ENCODE measurements around the gene ERF. TPM values are rescaled to one million over a fixed set of nuclear protein-coding genes. Genes with fewer than 3 reads are reported as not detected.
"Not testable (repeated sequence)": the region's sequence is repeated elsewhere in the genome, so short reads cannot be mapped to it uniquely, and the experiment has no call there.

The ERF gene
- total RNA-seq, 1 donor from 2014 or later = 90.7 TPM

DNA sequence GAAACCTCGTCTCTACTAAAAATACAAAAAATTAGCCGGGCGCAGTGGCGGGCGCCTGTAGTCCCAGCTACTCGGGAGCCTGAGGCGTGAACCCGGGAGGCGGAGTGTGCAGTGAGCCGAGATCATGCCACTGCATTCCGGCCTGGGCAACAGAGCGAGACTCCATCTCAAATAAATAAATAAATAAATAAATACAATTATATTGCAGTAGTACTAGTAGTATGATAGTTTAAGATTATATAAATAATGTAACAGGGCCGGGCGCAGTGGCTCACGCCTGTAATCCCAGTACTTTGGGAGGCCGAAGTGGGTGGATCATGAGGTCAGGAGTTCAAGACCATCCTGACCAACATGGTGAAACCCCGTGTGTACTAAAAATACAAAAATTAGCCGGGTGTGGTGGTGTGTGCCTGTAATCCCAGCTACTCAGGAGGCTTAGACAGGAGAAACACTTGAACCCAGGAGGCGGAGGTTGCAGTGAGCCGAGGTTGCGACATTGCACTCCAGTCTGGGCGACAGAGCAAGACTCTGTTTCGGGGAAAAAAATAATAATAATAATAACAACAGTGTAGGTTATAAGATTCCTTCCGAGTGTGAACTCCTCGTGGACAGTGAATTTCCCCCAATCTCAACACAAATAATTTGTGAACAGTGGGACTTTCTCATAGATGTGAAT lies 12.1 kb upstream of the ERF start:
- ATAC-seq; intact Hi-C loops (cut with DNase I); DNase-seq (ENCODE audit: low spot score): not testable (repeated sequence)

DNA sequence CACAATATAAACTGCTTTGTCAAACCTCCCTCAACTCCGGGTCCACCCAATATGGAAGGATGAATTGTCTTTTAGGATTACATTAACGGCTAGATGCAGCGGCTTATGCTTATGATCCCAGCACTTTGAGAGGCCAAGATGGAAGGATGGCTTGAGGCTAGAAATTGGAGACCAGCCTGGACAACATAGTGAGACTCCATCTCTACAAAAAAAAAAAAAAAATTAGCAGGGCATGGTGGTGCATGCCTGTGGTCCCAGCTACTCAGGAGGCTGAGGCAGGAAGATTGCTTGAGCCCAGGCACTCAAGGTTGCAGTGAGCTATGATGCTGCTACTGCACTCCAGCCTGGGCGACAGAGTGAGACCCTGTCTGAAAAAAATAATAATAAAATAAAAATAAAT lies 11.2 kb upstream of the ERF start:
- intact Hi-C loops (cut with DNase I); ATAC-seq; DNase-seq (ENCODE audit: low spot score): not testable (repeated sequence)

DNA sequence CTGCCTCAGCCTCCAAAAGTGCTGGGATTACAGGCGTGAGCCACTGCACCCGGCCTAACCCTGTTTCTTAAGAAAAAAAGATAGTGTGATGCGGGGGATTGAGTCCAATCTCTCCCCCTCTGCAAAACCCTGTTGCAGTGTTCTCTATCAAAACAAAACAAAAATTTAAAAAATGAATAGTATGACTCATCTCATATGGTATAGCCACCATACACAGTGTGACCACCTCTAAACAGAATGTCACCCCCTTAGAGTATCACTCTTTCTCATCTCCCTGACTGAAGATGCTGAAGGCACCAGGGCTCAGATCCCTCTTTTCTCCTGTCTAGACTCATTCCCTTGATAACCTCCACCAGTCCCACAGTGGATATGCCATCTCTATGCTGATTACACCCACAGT lies 6.8 kb upstream of the ERF start:
- intact Hi-C loops (cut with DNase I) = no loop called here
- ATAC-seq (no peak), DNase-seq (ENCODE audit: low spot score) (no peak)

DNA sequence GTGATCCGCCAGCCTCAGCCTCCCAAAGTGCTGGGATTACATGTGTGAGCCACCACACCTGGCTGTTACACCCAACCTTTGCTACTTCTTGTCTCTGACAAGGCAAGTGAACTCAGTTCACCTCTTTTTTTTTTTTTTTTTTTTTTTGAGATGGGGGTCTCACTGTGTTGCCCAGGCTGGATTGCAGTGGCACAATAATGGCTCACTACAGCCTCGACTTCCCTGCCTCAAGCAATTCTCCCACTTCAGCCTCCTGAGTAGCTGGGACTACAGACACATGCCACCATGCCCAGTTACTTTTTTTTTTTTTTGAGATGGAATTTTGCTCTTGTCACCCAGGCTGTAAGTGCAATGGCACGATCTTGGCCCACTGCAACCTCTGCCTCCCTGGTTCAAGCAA lies 2.9 kb upstream of the ERF start:
- intact Hi-C loops (cut with DNase I); DNase-seq (ENCODE audit: low spot score); ATAC-seq: not testable (repeated sequence)

DNA sequence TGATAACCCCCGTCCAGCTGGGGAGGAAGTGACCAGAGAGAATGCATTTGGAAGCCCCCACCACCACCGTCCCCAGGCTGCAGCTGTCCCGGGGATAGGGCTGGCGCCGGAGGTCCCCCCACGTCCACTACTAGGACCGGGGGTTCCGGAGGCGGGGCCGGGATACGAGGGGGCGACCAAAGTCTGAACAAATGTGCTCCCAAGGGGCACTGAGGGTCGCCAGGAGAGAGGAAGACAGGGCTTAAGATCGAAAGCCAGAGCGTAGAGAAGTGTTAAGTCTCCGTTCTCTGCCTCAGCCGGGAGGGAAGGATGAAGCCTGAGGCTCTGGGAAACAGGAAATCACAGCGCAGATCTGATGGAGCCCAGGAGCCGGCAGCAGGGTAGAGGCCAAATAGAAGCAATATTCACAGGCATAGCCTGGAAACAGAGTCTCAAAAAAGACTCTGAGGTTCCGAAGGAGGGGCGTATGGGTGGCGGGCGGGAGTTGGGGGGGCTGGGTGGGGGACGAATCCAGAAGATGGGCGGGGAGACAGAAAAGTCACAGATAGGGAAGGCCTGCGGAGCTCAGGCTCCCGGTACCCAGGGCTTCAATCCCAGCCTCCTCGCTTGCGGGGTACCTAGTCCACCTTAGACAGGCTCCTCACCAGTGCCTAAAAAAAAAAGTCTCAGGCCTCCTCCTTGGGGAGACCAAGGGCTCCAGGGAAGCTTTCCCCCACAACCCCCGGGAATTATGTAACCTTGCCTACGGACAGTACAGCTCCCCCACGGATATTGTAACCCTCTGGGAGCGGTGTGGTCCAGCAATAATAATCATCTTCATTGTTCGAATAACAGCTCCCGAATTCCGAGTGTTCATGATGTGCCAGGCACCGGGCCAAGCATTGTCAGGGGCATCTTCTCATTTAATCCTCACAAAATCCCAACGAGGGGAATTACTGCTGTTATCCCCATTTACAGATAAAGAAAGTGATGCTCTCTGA lies 1.1 kb upstream of the ERF start:
- intact Hi-C loops (cut with DNase I) = no loop called here
- DNase-seq (ENCODE audit: low spot score) (peak; percentile 82), ATAC-seq (peak; percentile 24)

DNA sequence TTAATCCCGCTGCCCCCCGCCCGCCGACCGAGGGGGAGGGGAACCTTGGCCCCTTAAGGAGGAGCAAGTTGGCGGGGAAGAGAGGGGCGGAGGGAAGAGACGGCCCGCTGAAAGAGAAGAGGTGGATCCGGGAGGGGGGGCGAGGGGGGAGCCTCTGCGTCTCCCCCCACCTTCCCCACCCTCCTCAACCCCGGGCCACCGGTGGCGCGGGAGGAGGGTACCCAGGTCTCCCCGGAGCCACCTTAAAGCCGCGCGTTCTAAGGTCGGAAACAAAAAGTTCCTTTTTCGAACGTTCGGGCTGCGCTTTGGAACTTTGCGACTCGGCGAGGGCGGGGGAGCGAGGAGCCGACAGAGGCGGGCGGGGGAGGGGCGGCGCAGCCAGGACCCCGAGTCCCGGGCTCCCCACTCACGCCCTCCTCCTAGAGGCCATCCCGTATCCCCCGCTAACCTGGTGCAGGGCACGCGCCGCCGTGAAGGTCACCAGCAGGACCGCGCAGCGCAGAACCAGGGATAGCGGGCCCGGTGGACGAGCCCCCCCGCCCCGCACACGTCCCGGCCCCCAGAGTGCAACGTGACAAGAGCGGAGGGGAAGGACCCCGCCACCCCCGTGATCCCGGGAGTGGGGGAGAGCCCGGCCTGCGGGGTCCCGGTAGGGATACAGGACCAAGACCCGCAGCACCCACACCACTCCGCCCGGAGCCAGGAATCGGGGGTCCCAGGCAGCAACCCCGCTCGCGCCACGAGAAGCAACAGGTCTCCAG lies 659 bp downstream of the ERF start:
- DNase-seq (ENCODE audit: low spot score) (peak; percentile 88), ATAC-seq (peak; percentile 34)
- intact Hi-C loops (cut with DNase I) = no loop called here

DNA sequence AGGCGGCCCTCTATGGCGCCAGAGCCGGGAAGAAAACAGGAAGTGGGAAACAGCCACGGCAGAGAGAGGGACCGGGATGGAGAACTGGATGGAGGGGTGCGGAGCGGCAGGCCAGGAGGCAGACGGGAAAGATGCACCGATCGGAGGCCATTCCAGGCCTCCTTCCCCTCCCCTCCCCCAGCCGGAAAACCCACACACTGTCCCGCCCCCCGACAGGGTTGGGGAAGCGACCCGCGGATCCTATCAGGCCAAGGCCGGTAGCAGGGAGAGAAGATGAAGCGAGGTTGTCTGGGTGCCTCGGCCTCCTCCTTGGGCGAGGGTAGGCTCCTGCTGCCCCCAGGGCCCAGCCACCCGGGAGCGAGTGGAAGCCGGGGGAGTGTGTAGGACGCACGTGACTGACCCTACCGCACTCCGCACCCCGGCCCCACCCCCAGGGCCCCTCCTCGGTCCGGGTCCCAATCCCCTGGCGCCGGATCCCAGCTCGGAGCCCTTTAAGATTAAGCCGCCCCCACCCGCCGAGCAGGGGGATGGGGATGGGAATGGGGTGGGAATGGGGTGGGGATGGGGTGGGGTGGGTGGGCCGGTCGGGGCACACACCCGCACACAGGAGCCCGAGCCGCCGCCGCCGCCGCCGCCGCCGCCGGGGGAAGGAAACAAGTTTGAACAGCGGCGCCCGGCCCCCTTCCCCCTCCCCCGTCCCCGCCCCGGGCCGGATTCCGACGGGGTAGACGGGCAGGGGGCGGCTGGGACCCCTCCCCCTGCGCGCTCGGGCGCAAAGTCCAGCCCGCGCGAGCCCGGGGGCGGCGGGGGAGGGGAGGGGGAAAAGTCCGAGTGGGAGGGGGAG lies 1.5 kb downstream of the ERF start:
- DNase-seq (ENCODE audit: low spot score) (peak; percentile 86), ATAC-seq (peak; percentile 21)
- intact Hi-C loops (cut with DNase I) = no loop called here

DNA sequence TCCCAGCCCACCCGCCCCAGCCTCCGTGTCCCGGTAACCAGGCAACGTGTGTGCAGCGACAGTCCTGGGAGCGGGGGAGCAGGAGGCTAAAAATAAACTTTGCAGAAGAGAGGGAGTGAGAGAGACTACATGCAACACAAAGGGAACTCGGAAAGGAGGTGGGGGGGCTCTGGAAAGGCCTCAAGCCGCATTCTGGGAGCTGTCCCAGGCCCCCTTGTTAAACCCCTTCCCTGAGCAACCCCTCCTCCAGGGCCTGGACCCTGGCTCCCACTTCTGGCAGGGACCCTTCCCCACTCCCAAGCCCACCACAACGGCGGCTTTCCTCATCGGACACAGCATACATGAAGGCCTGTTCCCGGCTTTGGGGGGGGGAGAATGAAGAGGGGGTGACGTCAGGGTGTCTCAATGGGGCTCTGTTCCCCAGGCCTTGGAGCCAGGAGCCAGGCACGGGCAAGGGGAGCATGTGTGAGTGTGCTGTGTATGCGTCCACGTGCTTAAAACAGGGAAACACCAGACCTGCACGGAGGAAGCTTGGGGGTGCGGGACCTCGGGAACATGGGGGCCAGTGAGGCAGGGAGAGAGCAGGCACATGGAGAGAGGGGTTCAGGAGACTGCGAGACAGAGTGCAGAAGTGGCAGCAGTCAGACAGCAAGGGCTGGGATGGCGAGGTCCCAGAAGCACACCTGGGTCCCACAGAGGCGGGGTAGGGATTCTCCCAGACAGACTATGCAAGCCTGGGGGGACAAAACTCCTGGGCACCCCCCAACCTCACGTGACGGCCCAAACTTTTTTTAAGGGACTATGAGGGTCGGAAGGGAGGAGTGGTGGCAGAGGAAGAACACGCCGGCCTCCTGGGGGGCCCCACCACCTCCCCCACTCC lies 2.3 kb downstream of the ERF start:
- intact Hi-C loops (cut with DNase I) = no loop called here
- ATAC-seq (peak; percentile 27), DNase-seq (ENCODE audit: low spot score) (peak; percentile 81)

DNA sequence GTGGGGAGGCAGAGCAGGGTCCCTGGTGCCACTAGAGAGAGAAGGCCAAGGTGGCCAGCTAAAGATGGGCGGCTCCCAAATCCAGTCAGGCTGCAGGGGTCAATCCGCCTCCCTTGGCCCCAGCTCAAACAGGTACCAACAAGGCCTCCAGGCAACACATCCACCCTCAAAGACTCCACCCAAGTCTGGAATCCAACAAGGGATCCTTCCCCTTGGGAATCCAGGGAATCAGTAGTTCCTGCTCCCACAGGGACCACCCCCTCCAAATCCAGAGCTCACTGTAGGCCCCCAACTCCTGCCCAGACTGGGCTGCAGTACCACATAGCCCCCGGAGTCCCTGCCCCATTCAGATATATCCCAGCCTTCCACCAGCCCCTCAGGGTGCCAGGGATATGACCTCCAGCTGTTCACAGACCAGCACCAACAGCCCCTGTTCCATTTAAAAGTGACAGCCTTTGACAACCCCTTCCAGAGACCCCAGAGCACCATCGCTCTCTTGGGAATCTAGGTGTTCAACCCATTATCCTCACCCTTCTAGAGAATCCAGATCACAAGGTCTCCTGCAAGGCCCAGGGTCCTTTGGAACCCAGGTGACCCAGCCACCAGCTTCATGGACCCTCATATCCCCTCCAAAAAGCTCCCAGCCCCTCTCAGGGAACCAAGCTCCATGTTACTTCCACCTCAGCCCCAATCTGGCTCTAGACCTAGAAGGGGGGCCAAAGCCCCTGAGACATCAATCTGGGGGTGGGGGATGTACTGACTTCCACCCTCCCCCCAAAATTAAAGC lies 3.2 kb downstream of the ERF start:
- intact Hi-C loops (cut with DNase I) = no loop called here
- DNase-seq (ENCODE audit: low spot score) (no peak), ATAC-seq (no peak)

DNA sequence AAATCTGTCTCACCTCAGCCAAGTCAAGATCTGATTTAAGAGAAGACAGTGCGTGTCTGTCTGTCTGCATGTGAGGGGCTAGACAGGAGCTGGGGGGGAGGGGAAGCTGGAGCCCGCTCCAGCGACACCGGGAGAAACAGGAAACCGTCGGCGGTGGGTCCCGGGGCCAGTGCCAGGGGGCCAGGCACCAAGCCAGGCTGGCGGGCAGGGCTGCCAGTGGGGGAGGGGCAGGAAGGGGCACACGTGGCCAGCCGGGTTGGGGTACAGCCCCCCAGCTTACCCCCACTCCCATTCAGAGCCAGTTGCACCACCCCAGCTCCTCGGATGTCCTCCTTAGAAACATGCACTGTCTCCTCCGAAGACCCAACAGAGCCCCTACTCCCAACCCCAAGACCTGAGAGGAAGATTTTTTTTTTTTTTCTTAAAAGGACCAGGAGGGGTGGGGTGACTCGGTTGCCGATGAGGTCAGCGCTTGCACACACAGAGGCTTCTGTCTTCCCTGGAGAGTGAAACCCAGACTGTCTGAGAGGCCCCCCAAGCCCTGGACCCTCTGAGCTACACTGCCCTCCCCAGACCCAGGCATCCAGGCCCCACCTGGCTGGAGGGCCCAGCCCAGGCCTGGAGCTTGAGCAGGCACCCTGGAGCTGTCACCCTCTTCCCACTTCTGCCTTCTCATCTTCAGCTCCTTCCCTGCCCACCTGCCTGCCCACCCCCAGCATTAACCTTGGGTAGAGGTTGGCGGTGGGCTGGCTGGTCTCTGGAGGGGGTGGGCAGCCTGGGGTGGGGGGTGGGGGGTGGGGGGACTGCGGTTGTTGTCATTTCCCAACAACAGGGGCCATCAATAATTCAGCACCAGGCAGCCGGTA lies 4.0 kb downstream of the ERF start:
- intact Hi-C loops (cut with DNase I) = no loop called here
- DNase-seq (ENCODE audit: low spot score) = peak; percentile 77
- no peak for ATAC-seq

DNA sequence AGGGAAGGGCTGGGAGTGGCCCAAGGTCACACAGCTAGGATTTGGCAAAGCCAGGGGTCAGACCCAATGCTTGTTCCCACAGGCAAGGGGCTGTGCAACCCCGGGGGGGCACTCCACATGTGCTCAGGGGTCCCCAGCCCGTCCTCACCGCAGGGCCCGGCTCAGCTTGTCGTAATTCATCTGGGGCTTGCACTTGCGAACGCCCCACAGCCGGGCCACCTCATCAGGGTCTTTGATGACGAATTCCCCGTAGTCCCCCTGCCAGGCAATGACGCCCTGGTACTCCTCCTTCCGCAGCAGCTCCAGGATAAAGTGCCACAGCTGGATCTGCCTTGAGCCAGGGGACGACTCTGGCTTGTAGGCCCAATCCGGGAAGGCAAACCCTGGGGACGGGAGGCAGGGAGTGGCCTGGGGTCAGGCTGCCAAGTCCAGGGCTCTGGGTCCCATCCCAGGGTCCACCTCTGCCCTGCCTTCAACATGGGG lies 4.7 kb downstream of the ERF start:
- DNase-seq (ENCODE audit: low spot score) = no peak
- ATAC-seq = no peak
- intact Hi-C loops (cut with DNase I) = no loop called here

DNA sequence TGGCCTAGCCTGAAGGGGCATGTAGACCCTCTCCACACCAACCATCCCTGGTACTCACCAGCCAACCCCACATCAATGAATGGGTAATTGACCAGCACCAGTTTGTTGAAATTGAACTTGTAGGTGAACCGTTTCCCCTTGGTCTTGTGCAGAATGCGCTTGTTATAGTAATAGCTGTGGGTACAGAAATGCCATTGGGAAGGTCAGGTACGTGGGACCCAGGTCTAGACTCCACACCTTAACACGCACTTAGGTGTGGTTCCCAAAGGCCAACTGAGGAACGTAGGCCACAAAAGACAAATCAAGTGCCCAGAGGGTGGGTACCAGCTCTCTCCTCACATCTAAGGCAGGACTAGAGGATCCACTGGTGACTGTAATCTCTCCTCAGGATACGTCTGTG lies 5.2 kb downstream of the ERF start:
- no peak for DNase-seq (ENCODE audit: low spot score)
- no peak for ATAC-seq
- intact Hi-C loops (cut with DNase I) = loop anchor here (10.0 kb wide), 1 partner anchor 45 kb away; no protein-coding TSS in a partner anchor

DNA sequence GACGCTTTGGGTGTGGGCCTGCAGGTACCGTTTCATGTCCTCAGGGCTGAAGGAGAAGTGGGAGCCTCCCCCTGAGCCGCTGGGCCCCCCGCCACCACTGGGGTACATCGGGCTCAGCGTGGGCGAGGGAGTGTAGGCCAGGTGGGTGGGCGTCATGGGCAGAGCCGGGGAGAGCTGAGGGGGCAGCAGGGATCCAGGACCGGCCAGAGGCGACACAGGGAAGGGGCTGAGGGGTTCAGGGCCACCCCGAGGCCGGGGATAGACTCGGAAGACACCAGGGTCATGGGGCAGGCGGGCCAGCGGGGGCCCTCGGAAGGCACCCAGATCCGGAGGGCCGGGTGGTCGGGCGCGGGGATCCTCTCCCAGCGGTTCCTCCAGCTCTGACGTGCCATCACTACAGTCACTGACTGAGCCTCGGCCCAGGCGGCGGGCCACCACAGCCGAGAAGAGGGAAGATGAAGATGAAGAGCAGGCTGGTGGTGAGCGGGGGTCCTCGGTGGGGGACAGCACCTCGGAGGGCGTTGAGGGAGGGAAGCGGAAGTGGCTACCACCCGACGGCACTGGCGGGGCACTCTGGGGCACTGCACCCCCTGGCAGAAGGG lies 5.7 kb downstream of the ERF start:
- ATAC-seq (no peak), DNase-seq (ENCODE audit: low spot score) (no peak)
- intact Hi-C loops (cut with DNase I) = loop anchor here (10.0 kb wide), 1 partner anchor 46 kb away; no protein-coding TSS in a partner anchor

DNA sequence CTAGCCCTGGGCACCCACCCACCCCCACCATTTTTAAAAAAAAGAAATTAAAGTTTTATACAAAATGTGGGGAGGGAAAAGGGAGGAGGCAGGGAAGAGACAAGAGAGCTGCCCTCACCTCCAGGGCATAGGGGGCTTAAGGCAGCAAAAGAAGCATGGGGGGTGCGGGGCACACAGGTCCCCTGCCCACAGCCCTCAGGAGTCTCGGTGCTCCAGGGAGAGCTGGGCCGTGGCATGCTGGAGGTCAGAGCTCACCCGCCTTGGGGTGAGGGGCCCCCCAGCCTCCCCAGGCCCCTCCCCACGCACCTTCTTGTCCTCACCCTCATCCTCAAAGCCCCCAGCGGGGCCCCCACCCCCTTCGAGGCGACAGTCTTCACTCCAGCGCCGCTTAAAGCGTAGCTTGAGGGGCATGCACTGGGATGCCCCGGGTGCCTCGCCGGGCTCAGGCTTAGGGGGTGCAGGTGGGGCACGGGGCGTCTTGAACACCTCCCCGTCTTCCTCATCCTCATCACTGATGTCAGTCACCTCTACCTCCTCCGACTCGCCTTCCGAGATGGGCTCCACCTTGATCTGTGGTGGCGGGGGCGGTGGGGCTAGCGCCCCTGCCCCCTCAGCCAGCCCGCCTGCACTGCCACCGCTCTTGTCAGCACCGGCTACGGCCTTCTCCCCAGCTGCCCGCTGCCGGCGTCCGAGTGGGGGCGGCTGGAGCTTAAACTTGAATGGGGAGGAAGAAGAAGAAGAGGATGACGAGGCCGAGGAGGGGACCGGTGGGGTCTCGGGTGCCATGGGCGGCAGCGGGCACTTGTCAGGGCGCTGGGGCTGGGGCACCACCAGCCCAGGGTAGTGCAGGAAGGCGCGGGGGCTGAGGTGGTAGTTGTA lies 6.4 kb downstream of the ERF start:
- intact Hi-C loops (cut with DNase I) = loop anchor here (10.0 kb wide), 1 partner anchor 46 kb away; no protein-coding TSS in a partner anchor
- DNase-seq (ENCODE audit: low spot score) = no peak
- ATAC-seq = no peak
